HEK293T (cell line): ENCODE results near the gene OSMR.

Source experiments
- ELF4 ChIP-seq: fragments of 450-650 bp; IDR thresholded peaks from 2 replicates; pipeline ENCODE4 v1.6.1; 2017; ENCODE audit warnings: antibody characterized with exemption
- FOXK2 ChIP-seq: fragments of 450-650 bp; IDR thresholded peaks from 2 replicates; pipeline ENCODE4 v1.6.1; 2016; ENCODE audit warnings: mild to moderate bottlenecking
- FOXM1 ChIP-seq: fragments of 450-650 bp; IDR thresholded peaks from 2 replicates; pipeline ENCODE4 v1.6.1; 2017; ENCODE audit warnings: mild to moderate bottlenecking, borderline replicate concordance
- NFRKB ChIP-seq: fragments of 450-650 bp; IDR thresholded peaks from 2 replicates; pipeline ENCODE4 v1.6.1; 2016; ENCODE audit warnings: mild to moderate bottlenecking, moderate library complexity
- SP1 ChIP-seq: fragments of 450-650 bp; IDR thresholded peaks from 2 replicates; pipeline ENCODE4 v1.6.1; 2017
- ZNF384 ChIP-seq: fragments of 450-650 bp; IDR thresholded peaks from 2 replicates; pipeline ENCODE4 v1.6.1; 2016
- TF ChIP-seq, protein P1 (sequence below): fragments of 450-650 bp; IDR thresholded peaks from 2 replicates; pipeline ENCODE4 v1.6.1; 2016

DNA sequence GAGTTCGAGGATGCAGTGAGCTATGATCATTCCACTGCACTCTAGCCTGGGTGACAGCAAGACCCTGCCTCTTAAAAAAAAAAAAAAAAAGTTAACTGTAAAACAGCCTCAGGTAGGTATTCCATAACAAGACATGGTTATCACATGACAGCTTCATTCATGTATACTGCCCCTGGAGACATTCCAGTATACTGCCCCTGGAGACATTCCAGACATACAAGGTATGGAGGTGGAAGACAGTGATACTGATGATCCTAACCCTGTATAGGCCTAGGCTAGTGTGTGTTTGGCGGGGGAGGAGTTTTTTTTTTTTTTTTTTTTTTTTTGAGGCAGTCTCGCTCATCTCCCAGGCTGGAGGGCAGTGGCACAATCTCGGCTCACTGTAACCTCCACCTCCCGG, 122.9 kb downstream of the OSMR start:
- no peak for TF ChIP-seq ZNF384
- no peak for TF ChIP-seq ELF4
- no peak for TF ChIP-seq NFRKB
- TF ChIP-seq FOXM1: no peak
- no peak for TF ChIP-seq FOXK2
- no peak for TF ChIP-seq SP1
- TF ChIP-seq, protein P1, sequence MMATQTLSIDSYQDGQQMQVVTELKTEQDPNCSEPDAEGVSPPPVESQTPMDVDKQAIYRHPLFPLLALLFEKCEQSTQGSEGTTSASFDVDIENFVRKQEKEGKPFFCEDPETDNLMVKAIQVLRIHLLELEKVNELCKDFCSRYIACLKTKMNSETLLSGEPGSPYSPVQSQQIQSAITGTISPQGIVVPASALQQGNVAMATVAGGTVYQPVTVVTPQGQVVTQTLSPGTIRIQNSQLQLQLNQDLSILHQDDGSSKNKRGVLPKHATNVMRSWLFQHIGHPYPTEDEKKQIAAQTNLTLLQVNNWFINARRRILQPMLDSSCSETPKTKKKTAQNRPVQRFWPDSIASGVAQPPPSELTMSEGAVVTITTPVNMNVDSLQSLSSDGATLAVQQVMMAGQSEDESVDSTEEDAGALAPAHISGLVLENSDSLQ: no peak
